Transverse colon (tissue), 4 donors: ENCODE data around the gene CFAP73. TPM values are rescaled to one million over a fixed set of nuclear protein-coding genes. Genes with fewer than 3 reads are reported as not detected.
"Not testable (repeated sequence)": the region's sequence is repeated elsewhere in the genome, so short reads cannot be mapped to it uniquely, and the experiment has no call there.

ENCODE experiments used
- DNase-seq: peaks from one replicate; pipeline ENCODE4 v3.0.0-alpha.2; 2019
- H3K27ac ChIP-seq, 4 donors: fragments of 200-600 bp; sonication (generic); 2 replicates each; pipeline ENCODE4 v1.5.1; 2016 to 2018; ENCODE audit warnings: inconsistent platforms in 4 of 4
- H3K27me3 ChIP-seq: fragments of 200-600 bp; sonication (generic); 2 replicates; pipeline ENCODE4 v1.5.1; 2017; ENCODE audit warnings: inconsistent platforms
- H3K36me3 ChIP-seq, 4 donors: fragments of 200-600 bp; sonication (generic); 2 replicates each; pipeline ENCODE4 v1.5.1; 2017 to 2019; ENCODE audit warnings: inconsistent platforms in 4 of 4
- H3K4me1 ChIP-seq, 4 donors: fragments of 200-600 bp; sonication (generic); 2 replicates each; pipeline ENCODE4 v1.5.1; 2017 to 2020; ENCODE audit warnings: inconsistent platforms in 4 of 4
- H3K4me3 ChIP-seq, 4 donors: fragments of 200-600 bp; sonication (generic); 1 replicate in 1 of 4; 2 replicates in 3 of 4; pipeline versions ENCODE4 v1.5.1 to v1.6.1; 2017 to 2019; ENCODE audit warnings: inconsistent platforms in 4 of 4
- H3K9me3 ChIP-seq, 2 donors: fragments of 200-600 bp; sonication (generic); 2 replicates each; pipeline ENCODE4 v1.5.1; 2017 to 2019; ENCODE audit warnings: inconsistent platforms in 2 of 2
- EP300 ChIP-seq: sonication (generic); formaldehyde crosslinking; IDR thresholded peaks from one replicate; pipeline ENCODE4 v1.6.1; 2017; ENCODE audit warnings: antibody characterized with exemption, low read depth
- POLR2A ChIP-seq: fragments of 450-650 bp; IDR thresholded peaks from one replicate; pipeline ENCODE4 v1.6.1; 2016; ENCODE audit warnings: antibody characterized with exemption, mild to moderate bottlenecking, moderate library complexity
- POLR2AphosphoS5 ChIP-seq, 3 donors: sonication (generic); formaldehyde crosslinking; IDR thresholded peaks; one replicate each; pipeline ENCODE4 v1.6.1; 2016; ENCODE audit warnings: antibody characterized with exemption in 3 of 3
- WGBS, 2 donors: methylation state at CpG; one replicate each; pipeline ENCODE4 v1.1.5; 2018; ENCODE audit warnings: low coverage in 1 of 2; 5-methylcytosine and 5-hydroxymethylcytosine counted together
- in situ Hi-C, 4 donors: fragments of 200-750 bp; cut with MboI; loops; one replicate each; pipeline versions ENCODE4 v1.15.0 to v1.15.1; 2017; ENCODE audit warnings: low sequenced_read_pairs in 3 of 4, low pct_ligation_motif_present in 1 of 4, low pct_unique_long_range_greater_than_20kb in 1 of 4
- intact Hi-C: fragments of 100-400 bp; cut with DNase I; formaldehyde crosslinking; loops from one replicate; pipeline ENCODE4 v1.15.1; 2023; ENCODE audit warnings: low total_unique reads
- small RNA-seq, 4 donors: library from RNA; depleted of rRNA; stranded (forward); fragments of <200 nt; gene quantifications; one replicate each; pipeline ENCODE3, GENCODE V24; 2016
- total RNA-seq, 4 donors: library from RNA; depleted of rRNA; stranded (reverse); fragments of >200 nt; gene quantifications; one replicate each; pipeline ENCODE4 v1.1.0, GENCODE V29; 2016
- TF ChIP-seq, protein P1 (sequence below), 5 experiments: fragments of 200-600 bp in 3 of 5; fragments of 450-650 bp in 2 of 5; sonication (generic) in 3 of 5; IDR thresholded peaks; 1 replicate in 2 of 5; 2 replicates in 3 of 5; pipeline ENCODE4 v1.5.1; 2016 to 2017; ENCODE audit warnings: antibody characterized with exemption in 5 of 5, inconsistent platforms in 3 of 5, mild to moderate bottlenecking in 2 of 5, moderate library complexity in 1 of 5

The CFAP73 gene
- total RNA-seq, 4 donors from 2014 or later: not detected

- DNase-seq: no peak
- Histone ChIP-seq H3K4me1 (peaks cover 0 to 14% (median 0%) of the 10 kb centered on the region in 4 donors), H3K4me3 (no peak overlapping the region), H3K9me3 (no peaks in the 10 kb centered on the region), H3K27ac (no peak overlapping the region), H3K27me3 (no peaks in the 10 kb centered on the region), H3K36me3 (no peaks in the 10 kb centered on the region)
- in situ Hi-C loops (no loop called here), intact Hi-C loops (no loop called here)
- 85 to 86% methylated on average over 6 to 8 of the region's 8 CpGs for WGBS, 2 donors
- TF ChIP-seq POLR2AphosphoS5 (IDR thresholded peaks at IDR 0.05): no peak
Observed at GRCh38 chr12:113203852-113204760, 54.6 kb downstream of the CFAP73 start.

GRCh38 chr12:113204804-113205203 is 55.3 kb downstream of the CFAP73 start:
- no peak for DNase-seq

DNA sequence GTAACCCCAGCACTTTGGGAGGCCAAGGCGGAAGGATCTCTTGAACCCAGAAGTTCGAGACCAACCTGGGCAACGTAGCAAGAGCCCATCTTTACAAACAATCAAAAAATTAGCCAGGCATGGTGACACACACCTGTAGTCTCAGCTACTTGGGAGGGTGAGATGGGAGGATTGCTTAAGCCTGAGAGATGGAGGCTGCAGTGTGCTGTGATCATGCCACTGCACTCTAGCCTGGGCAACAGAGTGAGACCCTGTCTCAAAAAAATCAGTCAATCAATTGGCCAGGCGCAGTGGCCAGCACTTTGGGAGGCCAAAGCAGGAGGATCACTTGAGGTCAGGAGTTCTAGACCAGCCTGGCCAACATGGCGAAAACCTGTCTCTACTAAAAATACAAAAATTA is 57.3 kb downstream of the CFAP73 start:
- intact Hi-C loops, H3K4me3 ChIP-seq, H3K36me3 ChIP-seq, in situ Hi-C loops, H3K27ac ChIP-seq, H3K27me3 ChIP-seq, H3K9me3 ChIP-seq, DNase-seq: not testable (repeated sequence)
- peaks cover 0 to 21% (median 0%) of the 10 kb centered on the region in 4 donors for H3K4me1 ChIP-seq
- WGBS, 2 donors: 99% methylated on average over 5 of the region's 5 CpGs; no CpG with 5 or more reads in 1 of the 2 donors

More at GRCh38 chr12:113204804-113205203, 55.3 kb downstream of the CFAP73 start:
- TF ChIP-seq POLR2AphosphoS5 (IDR thresholded peaks at IDR 0.05) (no peak), POLR2A (no peak), EP300 (no peak)
- TF ChIP-seq, protein P1, sequence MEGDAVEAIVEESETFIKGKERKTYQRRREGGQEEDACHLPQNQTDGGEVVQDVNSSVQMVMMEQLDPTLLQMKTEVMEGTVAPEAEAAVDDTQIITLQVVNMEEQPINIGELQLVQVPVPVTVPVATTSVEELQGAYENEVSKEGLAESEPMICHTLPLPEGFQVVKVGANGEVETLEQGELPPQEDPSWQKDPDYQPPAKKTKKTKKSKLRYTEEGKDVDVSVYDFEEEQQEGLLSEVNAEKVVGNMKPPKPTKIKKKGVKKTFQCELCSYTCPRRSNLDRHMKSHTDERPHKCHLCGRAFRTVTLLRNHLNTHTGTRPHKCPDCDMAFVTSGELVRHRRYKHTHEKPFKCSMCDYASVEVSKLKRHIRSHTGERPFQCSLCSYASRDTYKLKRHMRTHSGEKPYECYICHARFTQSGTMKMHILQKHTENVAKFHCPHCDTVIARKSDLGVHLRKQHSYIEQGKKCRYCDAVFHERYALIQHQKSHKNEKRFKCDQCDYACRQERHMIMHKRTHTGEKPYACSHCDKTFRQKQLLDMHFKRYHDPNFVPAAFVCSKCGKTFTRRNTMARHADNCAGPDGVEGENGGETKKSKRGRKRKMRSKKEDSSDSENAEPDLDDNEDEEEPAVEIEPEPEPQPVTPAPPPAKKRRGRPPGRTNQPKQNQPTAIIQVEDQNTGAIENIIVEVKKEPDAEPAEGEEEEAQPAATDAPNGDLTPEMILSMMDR (IDR thresholded peaks at IDR 0.05): no peak
- H3K4me1 ChIP-seq: peaks cover 0 to 21% (median 0%) of the 10 kb centered on the region in 4 donors
- H3K27me3 ChIP-seq: no peaks in the 10 kb centered on the region
- no peaks in the 10 kb centered on the region for H3K9me3 ChIP-seq
- in situ Hi-C loops (no loop called here), intact Hi-C loops (no loop called here)
- no peak overlapping the region for H3K27ac ChIP-seq
- 80 to 86% methylated on average over 1 to 3 of the region's 3 CpGs for WGBS, 2 donors
- no peaks in the 10 kb centered on the region for H3K36me3 ChIP-seq
- H3K4me3 ChIP-seq: no peak overlapping the region

DNA sequence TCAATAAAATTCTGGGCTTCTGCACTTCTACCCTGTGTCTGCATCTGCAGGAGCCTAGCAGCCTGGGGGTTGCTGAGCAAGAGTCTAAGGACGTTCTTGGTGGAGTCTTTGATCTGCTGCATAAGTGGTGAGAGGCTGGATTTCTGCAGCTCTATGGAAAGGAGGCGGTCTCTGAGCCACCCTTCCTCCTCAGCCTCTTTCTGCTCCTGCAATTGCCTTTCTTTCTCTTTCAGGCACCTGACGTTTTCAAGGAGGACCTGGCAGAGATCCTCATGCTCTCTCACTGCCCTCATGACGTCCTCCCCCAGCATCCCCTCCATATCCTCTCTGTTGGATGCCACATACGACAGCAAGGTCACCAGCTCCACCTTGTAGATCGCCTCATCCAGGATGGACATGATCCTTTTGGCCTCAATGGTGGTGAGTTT is 58.1 kb downstream of the CFAP73 start:
- H3K9me3 ChIP-seq: no peaks in the 10 kb centered on the region
- H3K4me3 ChIP-seq: no peak overlapping the region
- no peaks in the 10 kb centered on the region for H3K27me3 ChIP-seq
- 73% methylated on average over 6 of the region's 6 CpGs; no CpG with 5 or more reads in 1 of the 2 donors for WGBS, 2 donors
- no peaks in the 10 kb centered on the region for H3K36me3 ChIP-seq
- DNase-seq: no peak
- intact Hi-C loops (no loop called here), in situ Hi-C loops (no loop called here)
- H3K27ac ChIP-seq: peak overlapping the region; percentile 62 to 77 (median 66)
- H3K4me1 ChIP-seq: peaks cover 0 to 21% (median 0%) of the 10 kb centered on the region in 4 donors
- no peak for TF ChIP-seq POLR2AphosphoS5 (IDR thresholded peaks at IDR 0.05)
- TF ChIP-seq, protein P1 (IDR thresholded peaks at IDR 0.05): no peak
- TF ChIP-seq POLR2A: no peak
- no peak for TF ChIP-seq EP300

GRCh38 chr12:113208041-113208934 is 58.8 kb downstream of the CFAP73 start:
- in situ Hi-C loops: no loop called here
- Histone ChIP-seq H3K9me3 (no peaks in the 10 kb centered on the region), H3K27me3 (no peaks in the 10 kb centered on the region), H3K4me1 (peaks cover 0 to 21% (median 0%) of the 10 kb centered on the region in 4 donors), H3K4me3 (no peak overlapping the region), H3K27ac (peak overlapping the region; percentile 62 to 77 (median 66)), H3K36me3 (no peaks in the 10 kb centered on the region)
- no peak for TF ChIP-seq EP300
- peak in 2 of 3 donors; percentile 5 to 26 for TF ChIP-seq POLR2AphosphoS5 (IDR thresholded peaks at IDR 0.05)
- 68% methylated on average over 10 of the region's 10 CpGs; no CpG with 5 or more reads in 1 of the 2 donors for WGBS, 2 donors
- peak; percentile 67 for DNase-seq
- intact Hi-C loops: no loop called here

Small RNA genes lying within 50 kb of the gene (small RNA-seq; reads per million reads assigned to genes)
- gene MIR7106 (0 reads per million in 4 donors), gene RF00019 (0 reads per million in 4 donors)

Other genes starting within 250 kb of the CFAP73 start
- gene OAS1, start 242.8 kb upstream of the CFAP73 start, total RNA-seq: 100 to 1,000 TPM in 1 of 4 donors, 10 to 100 TPM in 3; 30.1 to 101 (median 82.1) TPM
- 10 to 100 TPM in 3 of 4 donors, 1 to 10 TPM in 1; 6.2 to 17.6 (median 12.4) TPM for gene OAS3, start 211.2 kb upstream of the CFAP73 start, total RNA-seq
- 1 to 10 TPM; 2.0 to 5.1 (median 3.5) TPM for gene OAS2, start 171.2 kb upstream of the CFAP73 start, total RNA-seq
- 1 to 10 TPM in 3 of 4 donors, under 1 TPM in 1; 1.00 to 4.3 (median 3.0) TPM for gene DTX1, start 93.0 kb upstream of the CFAP73 start, total RNA-seq
- 10 to 100 TPM in 1 of 4 donors, 1 to 10 TPM in 3; 1.9 to 38.2 (median 4.9) TPM for gene RASAL1, start 14.0 kb upstream of the CFAP73 start, total RNA-seq
- 10 to 100 TPM; 60.7 to 96.1 (median 72.8) TPM for gene DDX54, start 35.8 kb downstream of the CFAP73 start, total RNA-seq
- gene RITA1, start 36.0 kb downstream of the CFAP73 start, total RNA-seq: 10 to 100 TPM; 17.5 to 41.5 (median 23.8) TPM
- gene TPCN1, start 71.7 kb downstream of the CFAP73 start, total RNA-seq: 1,000 to 10,000 TPM in 1 of 4 donors, 100 to 1,000 TPM in 1, 10 to 100 TPM in 2; 85.1 to 1,315 (median 121) TPM
- 100 to 1,000 TPM in 2 of 4 donors, 10 to 100 TPM in 2; 76.5 to 256 (median 95.5) TPM for gene SLC8B1, start 185.4 kb downstream of the CFAP73 start, total RNA-seq
- gene PLBD2, start 208.9 kb downstream of the CFAP73 start, total RNA-seq: 10 to 100 TPM; 12.3 to 27.5 (median 19.0) TPM